Loucy (cell line): ENCODE measurements around the gene MARCKSL1.

Experiments used
- H2AFZ ChIP-seq: fragments of 200-600 bp; sonication (generic); 2 replicates; pipeline ENCODE4 v1.6.0; 2016; ENCODE audit warnings: antibody characterized with exemption, mild to moderate bottlenecking, low read length, moderate library complexity
- H3F3A ChIP-seq: fragments of 200-600 bp; 2 replicates; pipeline ENCODE4 v1.6.0; 2016; ENCODE audit warnings: antibody characterized with exemption, low read depth, mild to moderate bottlenecking
- H3K27me3 ChIP-seq: fragments of 200-600 bp; sonication (generic); 2 replicates; pipeline ENCODE4 v1.6.1; 2014; ENCODE audit warnings: low read length, mild to moderate bottlenecking; ENCODE audit not compliant: insufficient read depth, poor library complexity, severe bottlenecking
- H3K36me3 ChIP-seq: fragments of 200-600 bp; sonication (generic); 2 replicates; pipeline ENCODE4 v1.6.1; 2016; ENCODE audit warnings: low read length; ENCODE audit not compliant: insufficient read depth
- H3K4me1 ChIP-seq: fragments of 200-600 bp; sonication (generic); 2 replicates; pipeline ENCODE4 v1.5.1; 2014; ENCODE audit warnings: low read length, mild to moderate bottlenecking; ENCODE audit not compliant: insufficient read depth, poor library complexity, severe bottlenecking
- H3K4me2 ChIP-seq: fragments of 200-600 bp; sonication (generic); 2 replicates; pipeline ENCODE4 v1.6.0; 2014; ENCODE audit warnings: antibody characterized with exemption, low read length, low read depth, mild to moderate bottlenecking; ENCODE audit not compliant: poor library complexity, severe bottlenecking
- H3K4me3 ChIP-seq: fragments of 200-600 bp; sonication (generic); 2 replicates; pipeline ENCODE4 v1.5.1; 2014; ENCODE audit warnings: low read length, mild to moderate bottlenecking, mixed read lengths; ENCODE audit not compliant: poor library complexity, severe bottlenecking
- H3K79me2 ChIP-seq: fragments of 200-600 bp; sonication (generic); 2 replicates; pipeline ENCODE4 v1.6.1; 2014; ENCODE audit warnings: low read length; ENCODE audit not compliant: insufficient read depth
- H3K9ac ChIP-seq: fragments of 200-600 bp; sonication (generic); 2 replicates; pipeline ENCODE4 v1.6.0; 2014; ENCODE audit warnings: mild to moderate bottlenecking, low read depth, low read length, moderate library complexity; ENCODE audit not compliant: poor library complexity, severe bottlenecking
- H3K9me2 ChIP-seq: fragments of 200-600 bp; sonication (generic); replicated peaks from 2 replicates; pipeline ENCODE4 v1.6.1; 2016; ENCODE audit warnings: low read depth, low read length, mixed read lengths
- H3K9me3 ChIP-seq: fragments of 200-600 bp; sonication (generic); 2 replicates; pipeline ENCODE4 v1.6.1; 2014; ENCODE audit warnings: mild to moderate bottlenecking, antibody characterized with exemption, low read length, low read depth; ENCODE audit not compliant: insufficient read depth
- H4K20me1 ChIP-seq: fragments of 200-600 bp; sonication (generic); 2 replicates; pipeline ENCODE4 v1.6.0; 2014; ENCODE audit warnings: antibody characterized with exemption, low read length, mild to moderate bottlenecking; ENCODE audit not compliant: insufficient read depth, poor library complexity, severe bottlenecking
- EZH2phosphoT487 ChIP-seq: fragments of 200-600 bp; IDR thresholded peaks from 2 replicates; pipeline ENCODE4 v1.6.1; 2018; ENCODE audit warnings: antibody characterized with exemption, mild to moderate bottlenecking, moderate library complexity, borderline replicate concordance
- TF ChIP-seq, protein P1 (sequence below): fragments of 200-600 bp; sonication (generic); conservative IDR thresholded peaks from 2 replicates; pipeline ENCODE4 v1.5.1; 2014; ENCODE audit warnings: mild to moderate bottlenecking, antibody characterized with exemption, low read length

The MARCKSL1 gene

DNA sequence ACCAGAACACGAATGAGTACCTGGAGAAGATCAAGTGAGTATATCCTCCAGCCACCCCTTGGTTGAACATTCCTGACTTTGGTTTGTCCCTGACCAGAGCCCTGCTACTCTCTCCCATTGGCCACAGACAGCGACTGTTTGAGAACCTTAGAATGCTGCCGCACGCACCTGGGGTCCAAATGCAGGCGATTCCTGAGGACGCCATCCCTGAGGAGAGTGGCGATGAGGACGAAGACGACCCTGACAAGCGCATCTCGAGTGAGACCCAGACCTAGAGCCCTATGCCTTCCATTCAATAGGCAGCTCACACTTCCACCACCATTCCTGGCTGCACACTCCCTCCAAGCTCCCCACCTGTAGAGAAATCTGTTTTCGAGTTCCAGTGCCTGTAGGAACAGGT is 4.5 kb downstream of the MARCKSL1 start:
- no peaks in the 10 kb centered on the region for H3K9me3 ChIP-seq
- H2AFZ ChIP-seq = no peak overlapping the region
- peaks cover 46% of the 10 kb centered on the region for H4K20me1 ChIP-seq
- peaks cover 76% of the 10 kb centered on the region; the same call in 1 of the 2 replicates for H3K36me3 ChIP-seq
- H3K9ac ChIP-seq = no peak overlapping the region
- TF ChIP-seq, protein P1, sequence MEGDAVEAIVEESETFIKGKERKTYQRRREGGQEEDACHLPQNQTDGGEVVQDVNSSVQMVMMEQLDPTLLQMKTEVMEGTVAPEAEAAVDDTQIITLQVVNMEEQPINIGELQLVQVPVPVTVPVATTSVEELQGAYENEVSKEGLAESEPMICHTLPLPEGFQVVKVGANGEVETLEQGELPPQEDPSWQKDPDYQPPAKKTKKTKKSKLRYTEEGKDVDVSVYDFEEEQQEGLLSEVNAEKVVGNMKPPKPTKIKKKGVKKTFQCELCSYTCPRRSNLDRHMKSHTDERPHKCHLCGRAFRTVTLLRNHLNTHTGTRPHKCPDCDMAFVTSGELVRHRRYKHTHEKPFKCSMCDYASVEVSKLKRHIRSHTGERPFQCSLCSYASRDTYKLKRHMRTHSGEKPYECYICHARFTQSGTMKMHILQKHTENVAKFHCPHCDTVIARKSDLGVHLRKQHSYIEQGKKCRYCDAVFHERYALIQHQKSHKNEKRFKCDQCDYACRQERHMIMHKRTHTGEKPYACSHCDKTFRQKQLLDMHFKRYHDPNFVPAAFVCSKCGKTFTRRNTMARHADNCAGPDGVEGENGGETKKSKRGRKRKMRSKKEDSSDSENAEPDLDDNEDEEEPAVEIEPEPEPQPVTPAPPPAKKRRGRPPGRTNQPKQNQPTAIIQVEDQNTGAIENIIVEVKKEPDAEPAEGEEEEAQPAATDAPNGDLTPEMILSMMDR = no peak
- TF ChIP-seq EZH2phosphoT487 = no peak
- peaks cover 38% of the 10 kb centered on the region for H3K79me2 ChIP-seq
- H3K4me3 ChIP-seq = no peak overlapping the region
- H3K27me3 ChIP-seq = no peaks in the 10 kb centered on the region
- H3K9me2 ChIP-seq = no peaks in the 10 kb centered on the region
- peaks cover 19% of the 10 kb centered on the region for H3K4me1 ChIP-seq
- H3K4me2 ChIP-seq = no peak overlapping the region
- H3F3A ChIP-seq = no peaks in the 10 kb centered on the region; the same call in 1 of the 2 replicates

DNA sequence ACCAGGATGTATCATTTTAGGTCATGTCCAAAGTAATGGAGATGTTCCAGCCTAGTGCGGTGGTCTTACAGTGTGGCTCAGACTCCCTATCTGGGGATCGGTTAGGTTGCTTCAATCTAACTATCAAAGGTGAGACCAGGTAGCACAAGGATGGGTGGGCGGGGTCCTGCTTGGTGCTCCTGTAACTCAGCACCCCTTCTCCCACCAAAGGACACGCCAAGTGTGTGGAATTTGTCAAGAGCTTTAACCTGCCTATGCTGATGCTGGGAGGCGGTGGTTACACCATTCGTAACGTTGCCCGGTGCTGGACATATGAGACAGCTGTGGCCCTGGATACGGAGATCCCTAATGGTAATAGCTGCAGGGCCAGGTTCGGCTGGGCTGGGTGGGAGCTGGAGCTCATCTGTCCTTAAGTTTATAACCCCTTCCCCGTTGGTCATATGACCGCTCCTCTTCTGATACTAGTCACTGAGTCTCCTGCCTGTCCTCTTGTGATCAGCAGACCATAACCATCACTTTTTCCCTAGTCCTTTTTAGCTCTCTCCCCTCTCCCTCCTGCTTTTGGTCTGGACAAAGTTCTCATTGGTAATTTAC is 5.4 kb downstream of the MARCKSL1 start:
- Histone ChIP-seq H3K36me3 (peaks cover 81% of the 10 kb centered on the region; the same call in 1 of the 2 replicates), H3K9me2 (no peaks in the 10 kb centered on the region), H3K4me1 (peaks cover 15% of the 10 kb centered on the region), H3K4me3 (no peak overlapping the region), H2AFZ (no peak overlapping the region), H3K9me3 (no peaks in the 10 kb centered on the region), H3F3A (no peaks in the 10 kb centered on the region; the same call in 1 of the 2 replicates), H4K20me1 (peaks cover 43% of the 10 kb centered on the region), H3K9ac (no peak overlapping the region), H3K4me2 (no peak overlapping the region), H3K79me2 (peaks cover 38% of the 10 kb centered on the region), H3K27me3 (no peaks in the 10 kb centered on the region)
- TF ChIP-seq, protein P1 = no peak
- TF ChIP-seq EZH2phosphoT487 = no peak

DNA sequence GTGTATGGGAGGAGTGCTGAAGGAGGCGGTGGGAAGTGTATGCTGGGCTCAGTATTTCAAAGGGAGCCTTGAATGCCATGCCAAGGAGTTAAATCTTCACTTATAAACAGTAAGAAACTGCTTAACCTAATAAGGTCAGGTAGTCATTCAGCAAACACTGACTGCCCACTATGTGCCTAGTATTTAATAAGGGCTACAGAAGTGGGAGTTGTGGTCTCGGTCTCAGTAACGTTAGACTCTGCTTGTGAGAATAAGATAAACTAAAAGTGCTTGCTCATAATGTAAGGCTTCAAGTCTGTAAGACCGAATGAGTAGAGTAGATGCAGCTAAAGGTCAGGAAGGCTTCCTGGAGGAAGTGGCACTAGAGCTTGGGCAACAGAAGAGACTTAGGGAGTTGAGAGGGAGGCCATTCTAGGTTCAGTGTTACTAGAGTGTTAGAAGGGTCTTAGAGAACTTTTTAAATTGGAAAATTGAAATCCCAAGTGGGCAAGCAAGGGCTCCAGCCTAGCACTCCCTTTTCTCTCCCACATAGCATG is 6.0 kb downstream of the MARCKSL1 start:
- Histone ChIP-seq H3K36me3 (peaks cover 88% of the 10 kb centered on the region), H4K20me1 (peaks cover 41% of the 10 kb centered on the region)

More for the DNA sequence above, 6.0 kb downstream of the MARCKSL1 start:
- no peaks in the 10 kb centered on the region for H3K9me2 ChIP-seq
- peaks cover 33% of the 10 kb centered on the region for H3K79me2 ChIP-seq
- H3F3A ChIP-seq = no peaks in the 10 kb centered on the region; the same call in 1 of the 2 replicates
- H3K9ac ChIP-seq = no peak overlapping the region
- H3K4me2 ChIP-seq = no peak overlapping the region
- H3K27me3 ChIP-seq = no peaks in the 10 kb centered on the region
- H2AFZ ChIP-seq = no peak overlapping the region
- peaks cover 15% of the 10 kb centered on the region for H3K4me1 ChIP-seq
- no peaks in the 10 kb centered on the region for H3K9me3 ChIP-seq
- no peak overlapping the region for H3K4me3 ChIP-seq
- TF ChIP-seq, protein P1 = no peak
- TF ChIP-seq EZH2phosphoT487 = no peak
